Measurements from ENCODE around the gene UBE2K. TPM values are rescaled to one million over a fixed set of nuclear protein-coding genes. Genes with fewer than 3 reads are reported as not detected.

Gene UBE2K
- total and polyA plus RNA-seq, 2 of the 13 experiments (the other 11 are each of a cell fraction or from before 2014, with no cell fraction given): 36.2 to 81.0 TPM

DNA sequence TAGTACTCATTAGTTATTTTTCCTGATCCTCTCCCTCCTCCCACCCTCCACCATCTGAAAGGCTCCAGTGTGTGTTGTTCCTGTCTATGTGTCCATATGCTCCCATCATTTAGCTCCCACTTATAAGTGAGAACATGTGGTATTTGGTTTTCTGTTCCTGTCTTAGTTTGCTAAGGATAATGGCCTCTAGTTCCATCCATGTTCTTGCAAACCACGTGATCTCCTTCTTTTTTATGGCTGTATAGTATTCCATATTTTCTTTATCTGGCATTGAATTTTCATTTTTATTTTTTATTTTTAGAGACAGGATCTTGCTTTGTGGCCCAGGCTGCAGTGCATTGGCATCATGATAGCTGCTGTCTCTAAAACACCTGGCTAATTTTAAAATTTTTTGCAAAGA, 11.9 kb upstream of the UBE2K start:
- no peak overlapping the region for H3K27ac ChIP-seq (ENCODE audit: extremely low read length, insufficient read depth, low read length)
- no peaks in the 10 kb centered on the region for H4K20me1 ChIP-seq (ENCODE audit: insufficient read depth, low read length)
- ATAC-seq (no peak), DNase-seq (ENCODE audit: low spot score) (no peak), FAIRE-seq (no peak)
- no peak overlapping the region for H3K4me2 ChIP-seq (ENCODE audit: low read depth, low read length)
- intact Hi-C loops (cut with micrococcal nuclease; ENCODE audit: unreplicated experiment) (no loop called here), in situ Hi-C loops (cut with HindIII; ENCODE audit: extremely low pct_ligation_motif_present, low pct_unique_long_range_greater_than_20kb) (no loop called here)
- no TSS peak for BruUV-seq (replicated peaks)
- no peak overlapping the region for H3K4me3 ChIP-seq (replicated peaks in 1 of 3; ENCODE audit: insufficient read depth in 1 of 3, low read depth in 2 of 3, low read length in 3 of 3)
- H3K36me3 ChIP-seq (replicated peaks in 1 of 2; ENCODE audit: control insufficient read depth in 1 of 2, insufficient read depth in 2 of 2, low read length in 2 of 2): no peaks in the 10 kb centered on the region
- ChIA-PET CTCF (ENCODE audit: low intra/inter-chr PET ratio, low total read pairs) (no interaction called here), POLR2A (no interaction called here)
- TF ChIP-seq ZFAT (CRISPR knock-in tag; conservative IDR thresholded peaks at IDR 0.05) (no peak), RBM39 (IDR thresholded peaks at IDR 0.05; ENCODE audit: low read depth, low read length, poor library complexity, severe bottlenecking) (no peak), NRL (CRISPR knock-in tag; IDR thresholded peaks at IDR 0.05; ENCODE audit: borderline replicate concordance) (no peak), ZNF616 (CRISPR knock-in tag; IDR thresholded peaks at IDR 0.05; ENCODE audit: low read depth) (no peak), SMAD3 (CRISPR knock-in tag; IDR thresholded peaks at IDR 0.05) (no peak), EEA1 (CRISPR knock-in tag; IDR thresholded peaks at IDR 0.05; ENCODE audit: borderline replicate concordance) (no peak), ZNF430 (CRISPR knock-in tag; IDR thresholded peaks at IDR 0.05) (no peak), ZFP37 (CRISPR knock-in tag; IDR thresholded peaks at IDR 0.05; ENCODE audit: borderline replicate concordance) (no peak)
- TF ChIP-seq, protein P1, sequence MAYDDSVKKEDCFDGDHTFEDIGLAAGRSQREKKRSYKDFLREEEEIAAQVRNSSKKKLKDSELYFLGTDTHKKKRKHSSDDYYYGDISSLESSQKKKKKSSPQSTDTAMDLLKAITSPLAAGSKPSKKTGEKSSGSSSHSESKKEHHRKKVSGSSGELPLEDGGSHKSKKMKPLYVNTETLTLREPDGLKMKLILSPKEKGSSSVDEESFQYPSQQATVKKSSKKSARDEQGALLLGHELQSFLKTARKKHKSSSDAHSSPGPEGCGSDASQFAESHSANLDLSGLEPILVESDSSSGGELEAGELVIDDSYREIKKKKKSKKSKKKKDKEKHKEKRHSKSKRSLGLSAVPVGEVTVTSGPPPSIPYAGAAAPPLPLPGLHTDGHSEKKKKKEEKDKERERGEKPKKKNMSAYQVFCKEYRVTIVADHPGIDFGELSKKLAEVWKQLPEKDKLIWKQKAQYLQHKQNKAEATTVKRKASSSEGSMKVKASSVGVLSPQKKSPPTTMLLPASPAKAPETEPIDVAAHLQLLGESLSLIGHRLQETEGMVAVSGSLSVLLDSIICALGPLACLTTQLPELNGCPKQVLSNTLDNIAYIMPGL (CRISPR knock-in tag; IDR thresholded peaks at IDR 0.05; ENCODE audit: borderline replicate concordance in 1 of 2, low read depth in 1 of 2): no peak
- TF ChIP-seq, protein P2, sequence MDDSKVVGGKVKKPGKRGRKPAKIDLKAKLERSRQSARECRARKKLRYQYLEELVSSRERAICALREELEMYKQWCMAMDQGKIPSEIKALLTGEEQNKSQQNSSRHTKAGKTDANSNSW (CRISPR knock-in tag; IDR thresholded peaks at IDR 0.05; ENCODE audit: borderline replicate concordance): no peak
- TF ChIP-seq, protein P3, sequence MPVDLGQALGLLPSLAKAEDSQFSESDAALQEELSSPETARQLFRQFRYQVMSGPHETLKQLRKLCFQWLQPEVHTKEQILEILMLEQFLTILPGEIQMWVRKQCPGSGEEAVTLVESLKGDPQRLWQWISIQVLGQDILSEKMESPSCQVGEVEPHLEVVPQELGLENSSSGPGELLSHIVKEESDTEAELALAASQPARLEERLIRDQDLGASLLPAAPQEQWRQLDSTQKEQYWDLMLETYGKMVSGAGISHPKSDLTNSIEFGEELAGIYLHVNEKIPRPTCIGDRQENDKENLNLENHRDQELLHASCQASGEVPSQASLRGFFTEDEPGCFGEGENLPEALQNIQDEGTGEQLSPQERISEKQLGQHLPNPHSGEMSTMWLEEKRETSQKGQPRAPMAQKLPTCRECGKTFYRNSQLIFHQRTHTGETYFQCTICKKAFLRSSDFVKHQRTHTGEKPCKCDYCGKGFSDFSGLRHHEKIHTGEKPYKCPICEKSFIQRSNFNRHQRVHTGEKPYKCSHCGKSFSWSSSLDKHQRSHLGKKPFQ (CRISPR knock-in tag; IDR thresholded peaks at IDR 0.05; ENCODE audit: insufficient replicate concordance): no peak
- TF ChIP-seq, protein P4, sequence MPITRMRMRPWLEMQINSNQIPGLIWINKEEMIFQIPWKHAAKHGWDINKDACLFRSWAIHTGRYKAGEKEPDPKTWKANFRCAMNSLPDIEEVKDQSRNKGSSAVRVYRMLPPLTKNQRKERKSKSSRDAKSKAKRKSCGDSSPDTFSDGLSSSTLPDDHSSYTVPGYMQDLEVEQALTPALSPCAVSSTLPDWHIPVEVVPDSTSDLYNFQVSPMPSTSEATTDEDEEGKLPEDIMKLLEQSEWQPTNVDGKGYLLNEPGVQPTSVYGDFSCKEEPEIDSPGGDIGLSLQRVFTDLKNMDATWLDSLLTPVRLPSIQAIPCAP (CRISPR knock-in tag; IDR thresholded peaks at IDR 0.05; ENCODE audit: low read depth): no peak
- H2AFZ ChIP-seq (ENCODE audit: low read length): no peak overlapping the region
- no peaks in the 10 kb centered on the region for H3K9me3 ChIP-seq (ENCODE audit: low read length)
- H3K9ac ChIP-seq (ENCODE audit: insufficient read depth, low read depth, low read length): no peak overlapping the region
- no peaks in the 10 kb centered on the region for H3K27me3 ChIP-seq (ENCODE audit: control insufficient read depth in 1 of 2, insufficient read depth in 2 of 2, low read length in 2 of 2)
- 0% methylated on average over 1 of the region's 1 CpG for WGBS (ENCODE audit: low lambda C conversion rate)
- peaks cover 14% of the 10 kb centered on the region; the same call in 1 of the 2 replicates for H3K4me1 ChIP-seq (ENCODE audit: insufficient read depth, low read length)
- H3K79me2 ChIP-seq (ENCODE audit: insufficient read depth, low read length): no peaks in the 10 kb centered on the region

Data from HepG2 (cell line).